GM19324 (cell line): ENCODE data around the gene ANKRD63.

Experiments
- ATAC-seq: cut with Tn5 transposase; IDR thresholded peaks from one replicate; pipeline ENCODE4 v1.9.1; 2021; ENCODE audit warnings: mild to moderate bottlenecking, moderate library complexity; ENCODE audit not compliant: unreplicated experiment, low FRiP score

Gene ANKRD63

DNA sequence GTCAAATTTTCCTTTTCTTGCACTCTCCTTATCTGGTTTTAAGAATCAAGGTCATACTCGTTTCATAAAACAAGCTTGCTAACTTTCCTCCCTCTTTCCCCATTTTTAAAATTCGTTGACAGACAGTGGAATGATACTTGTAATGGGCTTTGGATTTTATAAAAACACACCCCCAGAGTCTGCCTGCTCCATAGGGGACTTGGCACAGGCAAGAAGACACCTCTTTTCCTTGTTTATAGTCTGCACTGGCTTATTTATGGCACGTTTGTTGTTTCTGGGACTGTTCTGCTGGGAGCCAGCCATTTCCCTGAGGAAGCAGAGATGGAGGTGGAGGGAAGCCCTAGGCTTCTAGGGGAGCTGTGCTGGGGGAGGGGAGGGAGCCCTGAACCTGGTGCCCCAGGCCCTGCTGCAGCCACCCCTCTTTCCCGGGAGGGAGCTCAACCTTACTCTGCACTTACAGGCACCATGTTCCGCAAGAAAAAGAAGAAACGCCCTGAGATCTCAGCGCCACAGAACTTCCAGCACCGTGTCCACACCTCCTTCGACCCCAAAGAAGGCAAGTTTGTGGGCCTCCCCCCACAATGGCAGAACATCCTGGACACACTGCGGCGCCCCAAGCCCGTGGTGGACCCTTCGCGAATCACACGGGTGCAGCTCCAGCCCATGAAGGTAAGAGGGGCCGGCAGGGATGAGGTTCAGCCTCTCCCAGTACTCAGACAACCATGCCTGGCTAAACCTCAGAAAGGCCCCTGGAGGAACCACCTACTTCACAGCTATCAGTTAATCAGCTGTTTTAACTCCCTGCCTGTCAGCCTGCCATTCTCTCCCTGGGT is 18.3 kb downstream of the ANKRD63 start:
- ATAC-seq, result no peak

DNA sequence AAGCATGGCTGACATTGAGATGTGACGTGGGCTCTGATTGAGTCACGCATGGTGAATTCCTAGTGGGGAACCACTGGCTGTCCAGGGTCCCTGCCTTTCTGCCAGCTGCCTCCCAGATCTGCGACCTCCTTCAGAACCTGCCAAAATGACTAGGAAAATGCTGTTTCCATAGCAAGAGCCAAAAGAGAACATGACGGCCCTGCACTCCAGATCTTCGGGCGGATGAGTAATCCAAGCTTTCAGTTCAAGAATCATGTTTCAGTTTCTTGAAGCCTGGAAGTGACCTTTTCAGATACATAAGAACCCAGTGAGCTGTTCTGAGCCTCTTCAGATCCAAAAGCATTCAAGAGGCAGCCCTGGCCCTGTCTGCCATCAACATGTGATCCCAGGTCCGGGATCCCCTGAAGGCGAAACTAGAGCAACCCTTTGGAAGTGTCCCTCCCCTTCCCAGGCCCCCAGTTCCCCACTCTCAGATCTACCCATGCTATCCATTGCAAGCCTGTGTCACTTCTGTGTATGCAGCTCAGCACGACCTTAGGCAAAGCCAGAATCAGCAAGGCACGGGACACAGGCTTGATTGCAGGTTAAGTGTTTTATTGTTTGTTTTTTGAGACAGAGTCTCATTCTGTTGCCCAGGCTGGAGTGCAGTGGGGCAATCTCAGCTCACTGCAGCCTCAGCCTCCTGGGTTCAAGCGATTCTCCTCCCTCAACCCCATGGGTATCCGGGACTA is 19.7 kb downstream of the ANKRD63 start:
- ATAC-seq, result no peak

GRCh38 chr15:40259021-40259420 is 23.8 kb downstream of the ANKRD63 start:
- no peak for ATAC-seq

DNA sequence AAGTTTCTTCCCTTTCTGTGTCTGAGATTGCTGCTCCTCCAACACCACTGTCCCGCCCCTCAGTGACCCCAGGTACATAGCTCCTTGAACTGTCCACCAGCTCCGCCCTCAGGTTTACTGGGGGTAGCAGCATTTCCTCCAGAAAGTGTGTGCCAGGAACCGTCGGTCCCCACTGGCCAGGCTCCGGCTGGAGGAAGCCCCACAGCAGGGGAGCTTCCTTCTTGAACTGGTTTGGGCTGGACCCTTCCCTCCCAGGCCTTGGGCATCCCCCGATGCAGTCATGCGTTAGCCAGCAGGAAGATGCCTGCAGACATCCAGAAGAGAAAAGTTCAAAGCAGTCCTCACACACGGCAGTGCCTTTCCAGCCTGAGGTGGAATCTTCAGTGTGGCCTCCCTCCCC is 24.3 kb downstream of the ANKRD63 start:
- no peak for ATAC-seq

- ATAC-seq, result no peak
Observed at GRCh38 chr15:40257656-40258450, 25.0 kb downstream of the ANKRD63 start.

- ATAC-seq, result no peak
Observed at GRCh38 chr15:40256638-40257235, 26.1 kb downstream of the ANKRD63 start.

GRCh38 chr15:40255033-40255432 is 27.8 kb downstream of the ANKRD63 start:
- no peak for ATAC-seq

- no peak for ATAC-seq
Observed at GRCh38 chr15:40254452-40254851, 28.4 kb downstream of the ANKRD63 start.

GRCh38 chr15:40253167-40253790 is 29.6 kb downstream of the ANKRD63 start:
- no peak for ATAC-seq

GRCh38 chr15:40252438-40253166 is 30.3 kb downstream of the ANKRD63 start:
- no peak for ATAC-seq

DNA sequence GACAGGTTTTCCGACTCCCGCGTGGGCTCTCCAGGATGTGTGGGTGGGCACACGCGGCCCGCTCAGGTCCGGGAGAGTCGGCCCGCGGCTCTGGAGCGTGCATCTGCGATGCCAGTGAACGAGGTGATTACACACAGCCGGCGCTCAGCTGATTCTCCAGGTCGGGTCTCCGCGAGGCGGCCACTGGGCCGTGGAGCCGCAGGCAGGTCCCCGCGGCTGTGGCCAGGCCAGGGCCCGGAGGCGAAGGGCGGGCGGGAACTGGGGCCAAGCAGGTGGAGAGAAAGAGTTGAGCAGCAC is 30.8 kb downstream of the ANKRD63 start:
- no peak for ATAC-seq

GRCh38 chr15:40251486-40252140 is 31.3 kb downstream of the ANKRD63 start:
- no peak for ATAC-seq

- ATAC-seq, result no peak
Observed at GRCh38 chr15:40250771-40251483, 31.9 kb downstream of the ANKRD63 start.

DNA sequence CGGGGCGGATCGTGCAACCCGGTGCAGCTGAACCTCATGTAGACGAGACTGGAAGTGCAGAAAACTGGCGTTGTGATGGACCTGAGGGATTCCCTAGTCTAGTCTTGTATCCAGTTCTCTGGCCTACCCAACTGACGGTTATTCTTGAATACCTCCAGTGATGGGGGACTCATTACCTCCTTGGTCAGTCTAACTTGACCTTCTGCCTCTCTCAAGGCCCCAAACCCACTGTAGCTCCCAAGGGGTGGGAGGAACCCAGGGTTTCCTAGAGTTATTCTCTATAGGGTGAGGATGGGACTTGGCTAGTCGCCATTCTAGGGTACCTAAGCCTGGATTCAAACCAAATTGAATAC is 32.6 kb downstream of the ANKRD63 start:
- ATAC-seq, result no peak

- no peak for ATAC-seq
Observed at GRCh38 chr15:40249477-40250303, 33.2 kb downstream of the ANKRD63 start.

DNA sequence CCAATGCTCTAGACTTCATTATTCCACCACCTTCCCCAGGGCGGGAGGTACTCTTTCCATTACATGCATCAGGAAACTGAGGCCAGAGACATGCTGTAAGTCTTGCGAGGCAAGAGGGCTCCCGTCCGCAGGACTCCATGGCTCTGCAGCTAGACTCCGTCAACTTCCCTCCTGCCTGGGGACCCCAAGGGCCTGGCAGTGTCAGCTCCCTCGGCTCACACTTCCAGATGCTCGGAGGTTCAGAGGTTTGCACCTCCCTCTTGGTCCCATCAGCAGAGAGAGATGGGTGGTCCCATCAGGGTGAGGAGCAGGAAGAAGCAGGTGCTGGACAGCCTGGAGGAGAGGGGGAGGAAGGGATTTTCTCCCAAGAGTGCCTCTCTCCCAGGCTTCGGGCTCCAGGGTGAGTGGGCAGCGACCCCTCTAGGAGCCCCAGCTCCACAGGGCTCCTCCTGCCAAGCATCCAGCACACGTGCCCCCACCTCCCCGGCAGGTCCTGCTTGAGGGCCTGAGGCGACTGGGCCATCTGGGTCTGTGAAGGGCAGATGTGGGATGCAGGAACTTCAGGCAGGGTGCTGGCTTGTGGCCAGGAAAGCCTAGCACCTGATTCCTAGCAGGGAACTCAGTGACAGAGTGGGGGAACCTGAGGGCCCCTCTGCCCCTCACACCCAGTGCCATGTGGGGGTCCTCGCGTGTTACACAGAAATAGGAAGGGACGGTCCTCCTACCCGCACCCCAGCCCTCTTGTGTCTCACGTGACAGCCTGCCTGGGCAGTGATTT is 34.7 kb downstream of the ANKRD63 start:
- no peak for ATAC-seq

GRCh38 chr15:40247406-40247971 is 35.4 kb downstream of the ANKRD63 start:
- ATAC-seq, result no peak
